K562 (cell line): ENCODE data around the gene LIX1L. TPM values are rescaled to one million over a fixed set of nuclear protein-coding genes. Genes with fewer than 3 reads are reported as not detected.

Source experiments
- BACH1 ChIP-seq: fragments of 200-800 bp; sonication (Bioruptor generic); IDR thresholded peaks from 2 replicates; pipeline ENCODE4 v1.6.1; 2016; ENCODE audit warnings: missing genetic modification characterization, missing compliant biosample characterization
- BCL6 ChIP-seq: fragments of 250-450 bp; sonication (Bioruptor Pico); IDR thresholded peaks from 2 replicates; pipeline ENCODE4 v1.4.0; 2020
- BMI1 ChIP-seq: fragments of 150-350 bp; IDR thresholded peaks from 2 replicates; pipeline ENCODE4 v1.6.1; 2014; ENCODE audit warnings: low read length
- CBFA2T2 ChIP-seq: fragments of 450-650 bp; conservative IDR thresholded peaks from 2 replicates; pipeline ENCODE4 v1.6.1; 2017; ENCODE audit warnings: mild to moderate bottlenecking
- DACH1 ChIP-seq: fragments of 450-650 bp; IDR thresholded peaks from 2 replicates; pipeline ENCODE4 v1.6.1; 2018; ENCODE audit not compliant: partially characterized antibody
- HLTF ChIP-seq: fragments of 450-650 bp; IDR thresholded peaks from 2 replicates; pipeline ENCODE4 v1.6.1; 2016
- KLF1 ChIP-seq: fragments of 450-650 bp; IDR thresholded peaks from 2 replicates; pipeline ENCODE4 v1.6.1; 2016; ENCODE audit warnings: missing genetic modification characterization, missing compliant biosample characterization
- PTBP1 ChIP-seq: fragments of 200-400 bp; formaldehyde crosslinking; IDR thresholded peaks from 2 replicates; pipeline ENCODE4 v1.6.1; 2017; ENCODE audit warnings: low read depth, low read length
- RBM17 ChIP-seq: fragments of 200-400 bp; formaldehyde crosslinking; IDR thresholded peaks from 2 replicates; pipeline ENCODE4 v1.6.1; 2017; ENCODE audit warnings: low read depth, mild to moderate bottlenecking, low read length, borderline replicate concordance
- SAFB2 ChIP-seq: fragments of 200-400 bp; formaldehyde crosslinking; IDR thresholded peaks from 2 replicates; pipeline ENCODE4 v1.6.1; 2018; ENCODE audit warnings: borderline replicate concordance, low read length, low read depth, moderate library complexity; ENCODE audit not compliant: severe bottlenecking
- SETDB1 ChIP-seq: IDR thresholded peaks from one replicate; pipeline ENCODE4 v1.6.1; 2012; ENCODE audit warnings: low read length, control low read depth, inconsistent platforms
- XRCC3 ChIP-seq: fragments of 450-650 bp; IDR thresholded peaks from 2 replicates; pipeline ENCODE4 v1.6.1; 2017; ENCODE audit warnings: mild to moderate bottlenecking, moderate library complexity
- ZEB2 ChIP-seq: fragments of 450-650 bp; IDR thresholded peaks from 2 replicates; pipeline ENCODE4 v1.6.1; 2016
- ZKSCAN3 ChIP-seq: fragments of 250-450 bp; sonication (Bioruptor Pico); IDR thresholded peaks from 2 replicates; pipeline ENCODE4 v1.4.0; 2020
- ZNF184 ChIP-seq: sonication (generic); formaldehyde crosslinking; IDR thresholded peaks from 2 replicates; pipeline ENCODE4 v1.5.0; 2020; ENCODE audit warnings: missing genetic modification reagents
- polyA plus RNA-seq, 8 experiments: library from polyadenylated mRNA; depleted of rRNA in 4 of 8; stranded (reverse) in 5 of 8; unstranded in 3 of 8; fragments of >200 nt; fragmentation: Nextera tagmentation in 2 of 8; fragmentation: Illumina TruSeq in 1 of 8; extraction: Ambion mirVana in 2 of 8; extraction: Trizol in 1 of 8; gene quantifications; 2 replicates each; pipeline versions ENCODE4 v1.2.1 to v1.2.3, GENCODE V29; 2011 to 2014; ENCODE audit warnings: inconsistent platforms in 1 of 8, missing spikeins in 1 of 8
- total RNA-seq, 7 experiments: library from RNA; depleted of rRNA in 6 of 7; stranded (reverse); fragments of >200 nt in 6 of 7; fragmentation: Illumina TruSeq in 2 of 7; extraction: Trizol in 2 of 7; gene quantifications; 2 replicates each; pipeline versions ENCODE4 v1.2.1 to v1.2.3, GENCODE V29; 2011 to 2021; ENCODE audit warnings: low replicate concordance in 1 of 7
- TF ChIP-seq, protein P1 (sequence below): fragments of 250-450 bp; sonication (Bioruptor Pico); IDR thresholded peaks from 2 replicates; pipeline ENCODE4 v1.8.0; 2022; ENCODE audit warnings: inconsistent platforms, mild to moderate bottlenecking, moderate library complexity, borderline replicate concordance
- TF ChIP-seq, protein P2 (sequence below): fragments of 450-650 bp; formaldehyde crosslinking; IDR thresholded peaks from 2 replicates; pipeline ENCODE4 v1.4.0; 2020; ENCODE audit warnings: mild to moderate bottlenecking, moderate library complexity
- TF ChIP-seq, protein P3 (sequence below): sonication (generic); formaldehyde crosslinking; IDR thresholded peaks from 2 replicates; pipeline ENCODE4 v1.8.0; 2022; ENCODE audit warnings: mild to moderate bottlenecking, missing genetic modification reagents
- TF ChIP-seq, protein P4 (sequence below), 2 experiments: fragments of 450-650 bp; IDR thresholded peaks; 2 replicates each; pipeline ENCODE4 v1.6.1; 2016; ENCODE audit warnings: mild to moderate bottlenecking in 2 of 2, borderline replicate concordance in 1 of 2, low read depth in 1 of 2, moderate library complexity in 1 of 2

The LIX1L gene
- total and polyA plus RNA-seq, 9 of the 15 experiments (the other 6 are each of a cell fraction or from before 2014, with no cell fraction given): 4.6 to 26.5 (median 12.5) TPM

DNA sequence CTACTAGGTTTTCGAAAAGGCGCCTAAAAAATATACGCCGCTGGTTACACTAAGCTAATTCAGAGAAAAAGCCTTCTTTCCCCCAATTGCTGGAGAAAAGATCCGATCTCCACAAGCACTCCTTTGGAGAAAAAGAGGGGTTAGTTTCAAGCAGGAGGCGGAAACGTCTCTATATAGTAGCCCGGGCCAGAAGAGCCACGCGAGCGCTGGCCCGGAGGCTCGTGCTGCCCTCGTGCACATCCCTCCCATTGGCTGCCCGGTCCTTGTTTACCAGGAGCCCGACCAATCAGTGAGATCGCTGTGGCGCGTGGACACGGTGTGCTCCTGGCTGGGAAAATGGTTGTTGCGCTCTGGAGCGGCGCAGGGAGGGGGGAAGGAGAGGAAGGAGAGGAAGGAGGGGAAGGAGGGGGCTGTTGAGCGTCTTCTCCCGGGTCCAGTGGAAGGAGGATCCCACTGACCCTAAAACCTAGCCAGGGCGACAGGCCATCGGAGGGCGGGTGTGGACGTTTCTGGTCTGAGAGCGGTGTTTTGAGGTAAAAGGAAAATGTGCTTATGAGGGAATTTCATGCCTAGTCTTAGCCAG lies 38.7 kb upstream of the LIX1L start, which contains the start of gene TXNIP (continued):
- TF ChIP-seq HLTF: peak; percentile 40; the same call in 1 of the 2 replicates
- TF ChIP-seq, protein P1, sequence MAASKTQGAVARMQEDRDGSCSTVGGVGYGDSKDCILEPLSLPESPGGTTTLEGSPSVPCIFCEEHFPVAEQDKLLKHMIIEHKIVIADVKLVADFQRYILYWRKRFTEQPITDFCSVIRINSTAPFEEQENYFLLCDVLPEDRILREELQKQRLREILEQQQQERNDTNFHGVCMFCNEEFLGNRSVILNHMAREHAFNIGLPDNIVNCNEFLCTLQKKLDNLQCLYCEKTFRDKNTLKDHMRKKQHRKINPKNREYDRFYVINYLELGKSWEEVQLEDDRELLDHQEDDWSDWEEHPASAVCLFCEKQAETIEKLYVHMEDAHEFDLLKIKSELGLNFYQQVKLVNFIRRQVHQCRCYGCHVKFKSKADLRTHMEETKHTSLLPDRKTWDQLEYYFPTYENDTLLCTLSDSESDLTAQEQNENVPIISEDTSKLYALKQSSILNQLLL (CRISPR knock-in tag): no peak
- TF ChIP-seq CBFA2T2: no peak
- no peak for TF ChIP-seq BCL6 (CRISPR knock-in tag)
- TF ChIP-seq PTBP1: no peak
- TF ChIP-seq, protein P2, sequence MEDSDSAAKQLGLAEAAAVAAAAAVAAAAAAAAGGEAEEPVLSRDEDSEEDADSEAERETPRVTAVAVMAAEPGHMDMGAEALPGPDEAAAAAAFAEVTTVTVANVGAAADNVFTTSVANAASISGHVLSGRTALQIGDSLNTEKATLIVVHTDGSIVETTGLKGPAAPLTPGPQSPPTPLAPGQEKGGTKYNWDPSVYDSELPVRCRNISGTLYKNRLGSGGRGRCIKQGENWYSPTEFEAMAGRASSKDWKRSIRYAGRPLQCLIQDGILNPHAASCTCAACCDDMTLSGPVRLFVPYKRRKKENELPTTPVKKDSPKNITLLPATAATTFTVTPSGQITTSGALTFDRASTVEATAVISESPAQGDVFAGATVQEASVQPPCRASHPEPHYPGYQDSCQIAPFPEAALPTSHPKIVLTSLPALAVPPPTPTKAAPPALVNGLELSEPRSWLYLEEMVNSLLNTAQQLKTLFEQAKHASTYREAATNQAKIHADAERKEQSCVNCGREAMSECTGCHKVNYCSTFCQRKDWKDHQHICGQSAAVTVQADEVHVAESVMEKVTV (CRISPR knock-in tag): no peak
- TF ChIP-seq, protein P3, sequence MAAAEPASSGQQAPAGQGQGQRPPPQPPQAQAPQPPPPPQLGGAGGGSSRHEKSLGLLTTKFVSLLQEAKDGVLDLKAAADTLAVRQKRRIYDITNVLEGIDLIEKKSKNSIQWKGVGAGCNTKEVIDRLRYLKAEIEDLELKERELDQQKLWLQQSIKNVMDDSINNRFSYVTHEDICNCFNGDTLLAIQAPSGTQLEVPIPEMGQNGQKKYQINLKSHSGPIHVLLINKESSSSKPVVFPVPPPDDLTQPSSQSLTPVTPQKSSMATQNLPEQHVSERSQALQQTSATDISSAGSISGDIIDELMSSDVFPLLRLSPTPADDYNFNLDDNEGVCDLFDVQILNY (CRISPR knock-in tag): no peak
- no peak for TF ChIP-seq DACH1
- TF ChIP-seq KLF1 (tag): no peak
- TF ChIP-seq BACH1: no peak
- no peak for TF ChIP-seq SAFB2
- no peak for TF ChIP-seq RBM17
- TF ChIP-seq ZNF184: no peak
- TF ChIP-seq ZKSCAN3 (CRISPR knock-in tag): no peak
- no peak for TF ChIP-seq XRCC3
- TF ChIP-seq, protein P4, sequence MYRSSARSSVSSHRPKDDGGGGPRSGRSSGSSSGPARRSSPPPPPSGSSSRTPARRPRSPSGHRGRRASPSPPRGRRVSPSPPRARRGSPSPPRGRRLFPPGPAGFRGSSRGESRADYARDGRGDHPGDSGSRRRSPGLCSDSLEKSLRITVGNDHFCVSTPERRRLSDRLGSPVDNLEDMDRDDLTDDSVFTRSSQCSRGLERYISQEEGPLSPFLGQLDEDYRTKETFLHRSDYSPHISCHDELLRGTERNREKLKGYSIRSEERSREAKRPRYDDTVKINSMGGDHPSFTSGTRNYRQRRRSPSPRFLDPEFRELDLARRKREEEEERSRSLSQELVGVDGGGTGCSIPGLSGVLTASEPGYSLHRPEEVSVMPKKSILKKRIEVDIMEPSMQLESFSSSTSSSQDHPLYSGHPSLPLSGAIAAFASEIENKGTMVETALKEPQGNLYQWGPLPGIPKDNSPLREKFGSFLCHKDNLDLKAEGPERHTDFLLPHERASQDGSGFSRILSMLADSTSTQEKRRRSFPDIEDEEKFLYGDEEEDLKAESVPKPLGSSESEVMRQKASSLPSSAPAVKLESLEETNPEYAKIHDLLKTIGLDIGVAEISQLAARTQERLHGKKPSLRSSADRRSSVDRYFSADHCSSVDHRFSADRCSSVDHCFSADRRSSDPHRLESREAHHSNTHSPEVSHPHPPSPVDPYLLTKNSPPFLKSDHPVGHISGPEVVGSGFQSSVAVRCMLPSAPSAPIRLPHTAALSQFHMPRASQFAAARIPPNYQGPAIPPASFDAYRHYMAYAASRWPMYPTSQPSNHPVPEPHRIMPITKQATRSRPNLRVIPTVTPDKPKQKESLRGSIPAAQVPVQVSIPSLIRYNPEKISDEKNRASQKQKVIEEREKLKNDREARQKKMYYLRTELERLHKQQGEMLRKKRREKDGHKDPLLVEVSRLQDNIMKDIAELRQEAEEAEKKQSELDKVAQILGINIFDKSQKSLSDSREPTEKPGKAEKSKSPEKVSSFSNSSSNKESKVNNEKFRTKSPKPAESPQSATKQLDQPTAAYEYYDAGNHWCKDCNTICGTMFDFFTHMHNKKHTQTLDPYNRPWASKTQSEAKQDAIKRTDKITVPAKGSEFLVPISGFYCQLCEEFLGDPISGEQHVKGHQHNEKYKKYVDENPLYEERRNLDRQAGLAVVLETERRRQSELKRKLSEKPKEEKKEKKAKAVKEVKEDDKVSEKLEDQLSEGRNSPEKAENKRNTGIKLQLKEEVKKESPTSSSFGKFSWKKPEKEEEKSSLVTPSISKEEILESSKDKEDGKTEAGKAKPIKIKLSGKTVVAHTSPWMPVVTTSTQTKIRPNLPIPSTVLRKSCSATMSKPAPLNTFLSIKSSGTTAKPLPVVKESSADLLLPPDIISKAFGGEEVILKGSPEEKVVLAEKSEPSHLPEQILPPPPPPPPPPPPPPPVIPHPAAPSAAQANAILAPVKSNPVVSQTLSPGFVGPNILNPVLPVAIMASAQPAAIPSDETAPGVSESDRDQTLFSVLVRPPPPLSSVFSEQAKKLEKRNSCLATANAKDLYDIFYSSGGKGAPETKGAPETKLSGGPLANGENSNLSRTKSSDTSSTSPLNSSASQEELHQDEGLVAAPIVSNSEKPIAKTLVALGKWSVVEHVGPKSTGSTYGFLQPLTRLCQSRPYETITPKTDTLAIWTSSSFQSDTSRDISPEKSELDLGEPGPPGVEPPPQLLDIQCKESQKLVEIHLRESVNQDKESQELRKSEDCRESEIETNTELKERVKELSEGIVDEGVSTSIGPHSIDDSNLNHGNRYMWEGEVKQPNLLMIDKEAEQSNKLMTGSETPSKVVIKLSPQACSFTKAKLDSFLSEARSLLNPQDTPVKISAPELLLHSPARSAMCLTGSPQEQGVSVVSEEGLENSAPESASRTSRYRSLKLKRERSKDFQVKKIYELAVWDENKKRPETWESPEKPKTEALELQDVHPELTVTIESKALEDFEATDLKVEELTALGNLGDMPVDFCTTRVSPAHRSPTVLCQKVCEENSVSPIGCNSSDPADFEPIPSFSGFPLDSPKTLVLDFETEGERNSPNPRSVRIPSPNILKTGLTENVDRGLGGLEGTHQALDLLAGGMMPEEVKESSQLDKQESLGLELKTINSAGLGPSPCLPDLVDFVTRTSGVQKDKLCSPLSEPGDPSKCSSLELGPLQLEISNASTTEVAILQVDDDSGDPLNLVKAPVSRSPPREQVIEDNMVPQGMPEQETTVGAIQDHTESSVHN (IDR thresholded peaks at IDR 0.05; ENCODE audit: borderline replicate concordance in 1 of 2, low read depth in 1 of 2): no peak; a peak in 1 of 4 replicates
- no peak for TF ChIP-seq BMI1
- TF ChIP-seq ZEB2: no peak
- peak; percentile 73 for TF ChIP-seq SETDB1
